ENCODE results near the gene VAMP7.
"Not testable (repeated sequence)": the region's sequence is repeated elsewhere in the genome, so short reads cannot be mapped to it uniquely, and the experiment has no call there.

The VAMP7 gene

GRCh38 chrX:155972241-155972640 is 91.1 kb downstream of the VAMP7 start:
- not testable (repeated sequence) for H3K4me3 ChIP-seq (ENCODE audit: insufficient read depth, low read depth, low read length); H3K27me3 ChIP-seq (ENCODE audit: control insufficient read depth, insufficient read depth, low read length, poor library complexity, severe bottlenecking); H3K9me3 ChIP-seq (ENCODE audit: control insufficient read depth, low read length); H3K27ac ChIP-seq (ENCODE audit: insufficient read depth, low read depth, low read length, poor library complexity, severe bottlenecking); H3K36me3 ChIP-seq (ENCODE audit: control insufficient read depth, insufficient read depth, low read length); H3K4me1 ChIP-seq (ENCODE audit: control insufficient read depth, insufficient read depth, low read length)
- 82 to 83% methylated on average over 5 to 6 of the region's 7 CpGs for WGBS, 2 experiments

GRCh38 chrX:155983326-155983725 is 102.2 kb downstream of the VAMP7 start:
- H3K4me1 ChIP-seq (ENCODE audit: control insufficient read depth, insufficient read depth, low read length), result no peaks in the 10 kb centered on the region
- H3K36me3 ChIP-seq (ENCODE audit: control insufficient read depth, insufficient read depth, low read length), result no peaks in the 10 kb centered on the region
- H3K9me3 ChIP-seq (ENCODE audit: control insufficient read depth, low read length), result peaks cover 5% of the 10 kb centered on the region
- no peaks in the 10 kb centered on the region for H3K27me3 ChIP-seq (ENCODE audit: control insufficient read depth, insufficient read depth, low read length, poor library complexity, severe bottlenecking)
- 73 to 85% methylated on average over 2 of the region's 2 CpGs for WGBS, 2 experiments
- H3K4me3 ChIP-seq (ENCODE audit: insufficient read depth, low read depth, low read length), result no peak overlapping the region
- H3K27ac ChIP-seq (ENCODE audit: insufficient read depth, low read depth, low read length, poor library complexity, severe bottlenecking), result no peak overlapping the region

- Histone ChIP-seq H3K9me3 (ENCODE audit: control insufficient read depth, low read length) (peaks cover 4% of the 10 kb centered on the region), H3K36me3 (ENCODE audit: control insufficient read depth, insufficient read depth, low read length) (no peaks in the 10 kb centered on the region), H3K4me1 (ENCODE audit: control insufficient read depth, insufficient read depth, low read length) (no peaks in the 10 kb centered on the region), H3K4me3 (ENCODE audit: insufficient read depth, low read depth, low read length) (no peak overlapping the region), H3K27me3 (ENCODE audit: control insufficient read depth, insufficient read depth, low read length, poor library complexity, severe bottlenecking) (no peaks in the 10 kb centered on the region), H3K27ac (ENCODE audit: insufficient read depth, low read depth, low read length, poor library complexity, severe bottlenecking) (no peak overlapping the region)
- 64 to 70% methylated on average over 2 of the region's 2 CpGs for WGBS, 2 experiments
Measured at GRCh38 chrX:155985208-155985607, 104.1 kb downstream of the VAMP7 start.

- WGBS, 2 experiments, result 47 to 50% methylated on average over 2 of the region's 2 CpGs
- H3K4me1 ChIP-seq (ENCODE audit: control insufficient read depth, insufficient read depth, low read length); H3K4me3 ChIP-seq (ENCODE audit: insufficient read depth, low read depth, low read length); H3K27ac ChIP-seq (ENCODE audit: insufficient read depth, low read depth, low read length, poor library complexity, severe bottlenecking); H3K9me3 ChIP-seq (ENCODE audit: control insufficient read depth, low read length); H3K27me3 ChIP-seq (ENCODE audit: control insufficient read depth, insufficient read depth, low read length, poor library complexity, severe bottlenecking); H3K36me3 ChIP-seq (ENCODE audit: control insufficient read depth, insufficient read depth, low read length): not testable (repeated sequence)
Measured at GRCh38 chrX:155986995-155987394, 105.8 kb downstream of the VAMP7 start.

GRCh38 chrX:155988859-155989258 is 107.7 kb downstream of the VAMP7 start:
- no peaks in the 10 kb centered on the region for H3K4me1 ChIP-seq (ENCODE audit: control insufficient read depth, insufficient read depth, low read length)
- 68% methylated on average over 4 of the region's 4 CpGs for WGBS, 2 experiments
- peaks cover 8% of the 10 kb centered on the region for H3K9me3 ChIP-seq (ENCODE audit: control insufficient read depth, low read length)
- H3K27me3 ChIP-seq (ENCODE audit: control insufficient read depth, insufficient read depth, low read length, poor library complexity, severe bottlenecking), result no peaks in the 10 kb centered on the region
- H3K4me3 ChIP-seq (ENCODE audit: insufficient read depth, low read depth, low read length), result no peak overlapping the region
- H3K36me3 ChIP-seq (ENCODE audit: control insufficient read depth, insufficient read depth, low read length), result no peaks in the 10 kb centered on the region
- no peak overlapping the region for H3K27ac ChIP-seq (ENCODE audit: insufficient read depth, low read depth, low read length, poor library complexity, severe bottlenecking)

Data from ectodermal cell (in vitro differentiated cells).